GM18867 (cell line): ENCODE data around the gene COL12A1.

Source experiments
- ATAC-seq: cut with Tn5 transposase; IDR thresholded peaks from one replicate; pipeline ENCODE4 v1.9.1; 2021; ENCODE audit warnings: mild to moderate bottlenecking, moderate library complexity; ENCODE audit not compliant: unreplicated experiment

The COL12A1 gene

DNA sequence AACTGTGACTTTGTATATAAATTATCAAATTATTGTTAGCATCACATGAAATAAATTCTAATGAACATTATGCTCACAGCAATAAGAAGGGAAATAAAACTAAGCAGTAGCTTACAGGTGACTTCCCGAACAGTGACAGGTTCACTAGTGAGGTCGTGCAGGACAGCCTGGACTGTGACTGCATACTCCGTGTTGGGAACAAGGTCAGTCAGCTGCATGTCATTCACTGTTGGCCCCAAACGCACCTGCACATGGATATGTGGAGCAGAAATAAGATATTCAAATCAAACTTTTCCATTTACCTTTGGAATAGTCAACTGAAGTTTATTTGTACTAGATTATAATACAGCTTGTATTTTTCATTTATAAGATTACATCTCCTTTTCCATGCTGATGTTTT, 60.6 kb downstream of the COL12A1 start:
- no peak for ATAC-seq

DNA sequence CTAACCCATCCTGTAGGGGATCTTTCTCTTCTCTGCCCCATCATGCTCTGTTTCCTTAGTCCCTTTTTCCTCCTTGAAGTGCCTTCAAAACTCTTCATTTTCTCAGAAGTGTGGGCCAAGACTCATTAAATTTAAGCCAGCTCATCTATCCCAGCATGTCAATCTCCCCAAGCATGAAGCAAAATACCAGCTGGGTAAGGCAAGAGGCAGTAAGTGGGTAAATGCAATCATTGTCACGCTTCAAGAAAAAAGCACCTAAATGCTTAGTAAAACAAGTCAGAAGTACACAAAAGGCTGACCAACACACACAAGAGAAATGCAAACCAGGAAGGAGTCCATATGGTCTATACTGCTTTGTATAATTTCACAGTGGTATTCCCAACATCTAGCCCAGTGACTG, 61.5 kb downstream of the COL12A1 start:
- ATAC-seq = no peak

DNA sequence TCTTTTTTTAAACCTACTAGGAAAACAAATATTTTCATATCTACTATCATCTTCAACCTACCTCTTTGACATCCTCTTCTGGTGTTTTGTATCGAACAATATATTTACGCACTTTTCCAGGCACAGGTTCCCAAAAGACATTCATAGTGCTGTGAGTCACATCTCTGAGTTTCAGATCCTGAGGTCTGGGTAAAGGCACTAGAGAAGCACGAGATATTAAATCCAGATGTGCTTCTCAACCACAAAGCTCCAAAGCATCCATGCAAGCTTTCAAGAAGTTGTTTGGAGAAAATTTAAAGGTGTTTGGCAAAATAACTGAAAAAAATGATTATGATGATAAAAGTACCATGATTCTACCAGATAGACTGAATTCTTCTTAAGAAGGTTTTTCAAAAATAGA, 62.7 kb downstream of the COL12A1 start:
- no peak for ATAC-seq

DNA sequence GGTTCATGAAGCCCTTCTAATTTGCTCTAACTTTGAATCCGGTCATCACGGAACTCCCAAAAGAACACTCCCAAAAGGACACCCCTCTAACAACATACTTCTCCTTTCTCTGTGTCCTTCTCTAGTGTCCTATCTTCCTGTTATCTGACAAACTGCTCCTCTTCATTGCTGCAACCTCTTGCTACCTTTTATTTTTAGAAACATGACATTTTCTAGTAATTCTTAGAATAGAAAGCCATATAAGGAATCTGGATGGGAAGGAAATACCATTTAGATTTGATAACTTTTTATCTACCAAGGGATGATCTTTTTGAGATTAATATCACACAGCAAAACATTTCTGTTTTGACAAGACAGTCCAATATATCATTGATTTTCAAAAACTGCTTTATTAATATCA, 63.1 kb downstream of the COL12A1 start:
- ATAC-seq = no peak

GRCh38 chr6:75135876-75136275, 70.0 kb downstream of the COL12A1 start:
- ATAC-seq = no peak

DNA sequence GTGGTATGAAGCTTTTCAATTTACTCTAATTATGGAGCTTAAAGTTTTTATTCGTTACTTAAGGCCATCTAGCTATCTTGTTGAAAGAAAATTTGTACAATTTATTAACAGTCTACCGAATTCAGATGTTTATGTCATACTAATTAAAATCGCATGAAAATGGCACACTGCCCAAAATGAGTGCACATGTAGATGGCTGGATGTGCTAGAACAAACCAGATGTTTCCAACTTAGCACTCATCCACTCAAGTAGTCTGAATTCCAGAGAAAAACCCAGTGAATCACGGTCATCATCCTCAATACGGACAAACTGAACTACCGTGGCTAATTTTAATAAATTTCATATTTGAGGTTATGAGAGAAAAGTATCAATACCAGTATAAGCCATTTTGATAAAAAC, 70.4 kb downstream of the COL12A1 start:
- ATAC-seq = no peak

DNA sequence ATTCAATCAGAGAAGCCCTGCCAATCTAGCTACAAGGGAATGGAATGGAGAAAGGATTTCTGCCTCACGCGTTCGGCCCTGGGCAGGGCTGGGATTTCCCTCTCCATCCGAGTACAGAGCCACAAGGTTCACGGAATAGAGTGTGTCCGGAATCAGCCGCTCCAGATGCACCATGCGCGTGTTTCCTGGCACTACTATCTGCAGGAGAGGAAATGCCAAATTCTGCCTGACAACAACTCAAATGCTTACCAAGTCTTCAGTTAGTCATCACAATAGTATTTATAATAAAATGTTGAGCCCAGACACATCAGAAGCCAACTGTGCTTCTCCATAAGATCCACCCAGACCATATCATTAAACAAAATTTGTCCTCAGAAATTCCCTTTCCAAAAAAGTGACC, 75.1 kb downstream of the COL12A1 start:
- ATAC-seq = no peak

GRCh38 chr6:75128878-75129570, 76.8 kb downstream of the COL12A1 start:
- ATAC-seq = no peak

- no peak for ATAC-seq
Measured at GRCh38 chr6:75126518-75126917, 79.3 kb downstream of the COL12A1 start.

- ATAC-seq = no peak
Measured at GRCh38 chr6:75124983-75125382, 80.9 kb downstream of the COL12A1 start.

DNA sequence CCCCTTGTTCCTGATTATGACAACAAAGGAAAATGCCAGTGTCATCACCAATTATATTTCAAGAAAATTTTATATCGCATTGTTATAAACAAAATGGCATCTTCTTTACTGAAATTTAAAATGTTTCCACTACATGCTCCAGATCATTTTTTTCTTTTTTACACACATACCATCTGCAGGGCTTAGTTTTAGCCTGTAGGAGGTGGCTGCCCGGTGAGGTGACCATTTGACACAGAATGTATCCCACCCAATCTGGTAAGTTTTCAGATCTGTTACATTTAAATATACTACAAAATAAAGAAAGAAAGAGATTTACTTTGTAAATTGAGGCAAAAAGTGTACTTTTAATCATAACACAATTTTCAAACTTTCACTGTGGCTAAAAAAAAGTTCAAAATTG, 81.8 kb downstream of the COL12A1 start:
- ATAC-seq = no peak

DNA sequence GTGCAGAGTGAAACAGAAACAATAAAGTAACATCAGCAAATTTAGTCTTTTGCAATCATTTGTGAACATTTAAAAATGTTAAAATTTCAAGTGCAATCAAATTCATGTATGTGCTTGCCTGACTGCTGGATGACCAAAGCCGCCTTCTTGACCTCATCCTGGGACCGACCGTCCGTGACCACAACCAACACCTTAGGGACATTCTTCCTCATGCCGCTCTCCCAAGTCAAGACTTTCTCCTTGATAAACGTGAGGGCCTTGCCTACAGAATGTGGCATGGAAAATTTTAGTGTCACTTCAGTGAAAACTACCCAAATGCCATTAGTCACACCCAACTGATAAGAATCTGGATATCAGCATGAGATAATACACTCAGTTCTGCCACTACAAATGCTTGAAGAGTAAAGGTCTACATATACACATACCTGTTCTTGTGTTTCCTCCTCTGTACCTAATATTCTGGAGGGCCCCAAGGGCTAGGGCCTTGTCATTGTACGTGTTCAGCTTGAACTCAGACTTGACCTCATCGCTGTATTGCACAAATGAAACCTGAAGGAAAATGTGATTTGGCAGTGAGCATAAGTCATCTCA, 86.8 kb downstream of the COL12A1 start:
- no peak for ATAC-seq

GRCh38 chr6:75117701-75118100, 88.2 kb downstream of the COL12A1 start:
- no peak for ATAC-seq

- no peak for ATAC-seq
Measured at GRCh38 chr6:75116946-75117345, 88.9 kb downstream of the COL12A1 start.

- ATAC-seq = no peak
Measured at GRCh38 chr6:75115481-75115880, 90.4 kb downstream of the COL12A1 start.

DNA sequence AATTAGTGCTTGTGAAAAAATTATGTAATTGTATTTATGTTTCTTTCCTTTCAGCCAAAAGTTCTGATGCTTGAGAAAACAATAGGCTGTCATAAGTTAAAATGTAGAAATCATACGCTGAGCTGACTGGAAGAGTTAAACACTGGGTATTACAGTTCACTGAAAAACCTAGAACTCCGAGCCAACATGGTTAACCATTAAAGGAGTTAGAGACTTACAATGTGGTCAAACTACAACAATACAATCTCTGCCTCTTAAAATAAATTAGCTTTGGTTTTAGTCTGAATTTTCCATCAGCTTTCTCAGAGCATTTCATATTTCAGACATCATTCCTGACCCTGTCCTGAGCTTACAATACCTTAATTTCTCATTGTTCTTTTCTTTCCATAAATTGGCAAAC, 91.0 kb downstream of the COL12A1 start:
- no peak for ATAC-seq

- no peak for ATAC-seq
Measured at GRCh38 chr6:75114195-75114594, 91.7 kb downstream of the COL12A1 start.

DNA sequence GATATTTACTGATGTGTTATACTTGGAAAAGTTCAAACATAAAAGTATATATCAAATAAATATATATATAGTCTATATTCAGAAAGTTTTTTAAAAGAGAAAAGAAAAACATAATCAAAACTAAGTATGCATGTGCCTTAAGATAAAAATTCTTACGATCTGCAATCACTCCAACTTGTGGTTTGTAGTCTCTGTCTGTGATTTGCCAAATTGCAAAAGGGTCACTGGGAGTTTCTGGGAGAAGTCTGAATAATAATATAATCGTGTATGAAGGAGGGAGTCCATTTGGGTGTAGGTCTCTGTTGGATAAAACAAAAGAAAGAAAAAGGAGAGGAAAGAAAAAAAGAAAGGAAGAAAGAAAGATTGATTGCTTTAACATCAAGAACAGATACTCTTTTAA, 92.4 kb downstream of the COL12A1 start:
- ATAC-seq = no peak

DNA sequence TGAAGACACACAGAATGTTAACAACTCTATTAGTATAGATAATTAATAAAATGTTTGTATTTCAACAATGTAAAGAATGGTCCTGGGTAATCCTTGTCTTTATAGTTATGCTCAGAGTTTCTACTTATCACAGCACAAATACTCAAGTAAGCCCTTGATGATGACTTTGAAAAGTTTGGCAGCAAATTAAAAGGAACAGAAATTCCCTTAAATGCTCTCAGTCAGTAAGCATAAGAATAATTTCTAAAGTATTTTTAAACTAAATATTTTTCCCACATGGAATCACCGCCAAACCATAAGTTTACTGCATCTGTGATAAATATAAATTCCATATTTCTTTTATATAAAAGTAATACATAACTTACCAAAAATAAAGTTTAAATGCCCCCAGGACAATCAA, 96.1 kb downstream of the COL12A1 start:
- no peak for ATAC-seq

DNA sequence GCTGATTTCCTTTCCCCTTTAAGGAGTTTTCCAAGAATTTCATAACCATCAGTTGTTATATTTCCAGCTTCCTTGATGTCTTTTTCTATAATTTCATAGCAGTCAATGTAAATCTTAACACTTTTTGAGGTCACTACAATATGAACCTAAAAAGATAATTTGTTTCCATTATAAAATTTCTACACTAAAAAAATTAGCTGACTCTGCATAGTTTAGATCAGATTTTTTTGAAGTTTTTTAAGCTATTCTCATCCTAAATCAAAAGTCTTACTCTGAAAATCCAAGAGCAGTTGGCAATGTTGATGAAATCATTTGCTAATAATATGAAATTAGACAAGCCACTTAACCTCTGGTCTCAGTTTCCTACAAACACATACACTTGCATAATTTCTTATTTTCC, 96.8 kb downstream of the COL12A1 start:
- no peak for ATAC-seq

DNA sequence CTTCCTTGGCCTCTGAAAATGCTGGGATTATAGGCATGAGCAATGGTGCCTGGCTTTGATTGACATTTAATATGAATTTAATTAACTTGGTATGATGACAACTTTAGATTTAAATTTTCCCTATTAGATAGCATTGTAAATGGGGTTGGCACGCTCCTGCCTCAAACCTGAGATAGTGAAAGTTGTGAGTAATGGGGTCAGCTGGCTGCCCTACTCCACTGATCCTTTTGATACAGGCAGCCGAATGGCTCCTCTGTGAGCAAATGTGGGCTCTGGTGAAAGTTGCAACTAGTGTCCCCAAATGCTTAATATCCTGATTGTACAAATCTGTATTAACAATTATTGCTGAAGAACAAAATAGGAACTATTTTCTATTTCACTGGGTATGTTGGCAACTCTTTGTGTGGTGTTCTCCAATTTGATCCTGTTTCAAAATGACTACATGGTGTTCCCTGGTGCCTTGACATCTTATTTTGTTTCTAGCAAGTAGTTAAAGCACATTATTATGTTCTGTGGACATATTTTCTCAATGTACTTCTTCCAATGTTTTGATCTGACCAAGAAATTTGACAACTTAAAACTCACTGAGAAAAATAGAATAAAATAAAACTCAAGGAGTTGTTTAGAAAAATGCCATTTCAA, 97.4 kb downstream of the COL12A1 start:
- ATAC-seq = no peak

GRCh38 chr6:75107913-75108312, 97.9 kb downstream of the COL12A1 start:
- ATAC-seq = no peak

DNA sequence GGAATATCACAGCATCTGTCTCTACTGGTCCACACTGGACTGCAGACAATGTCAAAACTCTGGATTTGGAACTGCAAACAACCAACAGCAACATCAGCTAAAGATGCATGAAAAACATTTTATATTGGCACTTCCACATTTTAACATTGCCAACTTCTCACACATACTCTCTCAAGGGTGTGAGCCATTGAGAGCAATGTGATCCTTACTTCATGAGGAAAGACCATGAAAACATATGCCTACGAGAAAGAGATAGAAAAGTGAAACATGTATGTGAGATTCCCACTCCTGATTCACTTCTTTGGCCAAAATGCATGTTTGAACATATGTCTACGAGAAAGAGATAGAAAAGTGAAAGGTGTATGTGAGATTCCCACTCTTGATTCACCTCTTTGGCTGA, 99.4 kb downstream of the COL12A1 start:
- no peak for ATAC-seq
